OCI-LY3 (cell line): ENCODE results near the gene CERS3.

Experiments used
- H2AFZ ChIP-seq: fragments of 200-600, 300-600 bp; shearing (Covaris generic); 2 replicates; pipeline ENCODE4 v1.6.0; 2014; ENCODE audit warnings: antibody characterized with exemption, low read depth, low read length
- H3K27ac ChIP-seq: fragments of 200-600, 300-600 bp; sonication (generic); 2 replicates; pipeline ENCODE4 v1.5.1; 2014; ENCODE audit warnings: mild to moderate bottlenecking, low read length, moderate library complexity, mixed read lengths
- H3K27me3 ChIP-seq: fragments of 200-600, 300-600 bp; sonication (generic); 2 replicates; pipeline ENCODE4 v1.6.1; 2014; ENCODE audit warnings: low read depth, low read length, mixed read lengths
- H3K36me3 ChIP-seq: fragments of 200-600, 300-600 bp; sonication (generic); replicated peaks from 2 replicates; pipeline ENCODE3; 2014; ENCODE audit warnings: low read depth, low read length, mixed read lengths
- H3K4me1 ChIP-seq: fragments of 300-600, 200-600 bp; sonication (generic); 2 replicates; pipeline ENCODE4 v1.6.1; 2014; ENCODE audit warnings: low read length, mixed read lengths
- H3K4me2 ChIP-seq: fragments of 200-600, 300-600 bp; sonication (generic); 2 replicates; pipeline ENCODE4 v1.6.1; 2014; ENCODE audit warnings: low read length, mixed read lengths
- H3K4me3 ChIP-seq: fragments of 300-600, 200-600 bp; sonication (generic); 2 replicates; pipeline ENCODE4 v1.5.1; 2014; ENCODE audit warnings: antibody characterized with exemption, mild to moderate bottlenecking, low read length, moderate library complexity
- H3K79me2 ChIP-seq: fragments of 300-600, 200-600 bp; shearing (Covaris generic); 2 replicates; pipeline ENCODE4 v1.6.1; 2014; ENCODE audit warnings: mild to moderate bottlenecking, low read length, mixed read lengths
- H3K9ac ChIP-seq: fragments of 300-600, 200-600 bp; shearing (Covaris generic); 2 replicates; pipeline ENCODE4 v1.6.0; 2014; ENCODE audit warnings: mild to moderate bottlenecking, low read length, moderate library complexity
- H3K9me3 ChIP-seq: fragments of 200-600, 300-600 bp; shearing (Covaris generic); 2 replicates; pipeline ENCODE4 v1.6.1; 2014; ENCODE audit warnings: low read length, mixed read lengths; ENCODE audit not compliant: insufficient read depth
- H4K20me1 ChIP-seq: fragments of 200-600, 300-600 bp; sonication (generic); 2 replicates; pipeline ENCODE4 v1.6.1; 2016; ENCODE audit warnings: low read length, mixed read lengths; ENCODE audit not compliant: insufficient read depth
- CTCF ChIP-seq: fragments of 200-600, 300-600 bp; sonication (generic); IDR thresholded peaks from 2 replicates; pipeline ENCODE4 v1.5.1; 2014; ENCODE audit warnings: antibody characterized with exemption, low read length, low read depth
- EZH2phosphoT487 ChIP-seq: fragments of 200-600 bp; shearing (Covaris generic); IDR thresholded peaks from 2 replicates; pipeline ENCODE4 v1.6.1; 2018; ENCODE audit warnings: antibody characterized with exemption, mixed run types, low read depth

CERS3 gene

GRCh38 chr15:100528833-100529428, at the start of gene CERS3:
Gene CERS3 (minus strand): TSS chr15:100528950. CDS start chr15:100501849, 27,101 bp downstream.
- H3K27ac ChIP-seq = no peak within 1 kb of the TSS
- peaks cover 18% of the 10 kb centered on the region for H3K27me3 ChIP-seq
- TF ChIP-seq CTCF = no peak
- no peak within 1 kb of the TSS for H3K4me2 ChIP-seq
- no peaks in the 10 kb centered on the region for H3K9me3 ChIP-seq
- H3K4me3 ChIP-seq = no peak within 1 kb of the TSS
- no peak within 1 kb of the TSS for H3K9ac ChIP-seq
- H2AFZ ChIP-seq = no peak within 1 kb of the TSS
- H4K20me1 ChIP-seq = no peaks in the 10 kb centered on the region
- H3K79me2 ChIP-seq = no peaks in the 10 kb centered on the region
- H3K36me3 ChIP-seq = no peaks in the 10 kb centered on the region
- H3K4me1 ChIP-seq = no peaks in the 10 kb centered on the region

GRCh38 chr15:100573526-100573925, 44.8 kb upstream of the CERS3 start:
- Histone ChIP-seq H3K4me3 (no peak overlapping the region), H3K4me2 (no peak overlapping the region), H3K36me3 (peaks cover 22% of the 10 kb centered on the region), H3K9me3 (no peaks in the 10 kb centered on the region), H3K27ac (no peak overlapping the region), H3K79me2 (no peaks in the 10 kb centered on the region), H3K9ac (no peak overlapping the region), H2AFZ (no peak overlapping the region), H3K4me1 (no peaks in the 10 kb centered on the region), H4K20me1 (no peaks in the 10 kb centered on the region), H3K27me3 (no peaks in the 10 kb centered on the region)
- TF ChIP-seq EZH2phosphoT487 (no peak), CTCF (no peak)

GRCh38 chr15:100572362-100572983, 43.7 kb upstream of the CERS3 start:
- H2AFZ ChIP-seq = no peak overlapping the region
- peaks cover 27% of the 10 kb centered on the region for H3K36me3 ChIP-seq
- H3K27ac ChIP-seq = no peak overlapping the region
- H3K79me2 ChIP-seq = no peaks in the 10 kb centered on the region
- H4K20me1 ChIP-seq = no peaks in the 10 kb centered on the region
- H3K9me3 ChIP-seq = no peaks in the 10 kb centered on the region
- TF ChIP-seq EZH2phosphoT487 (no peak), CTCF (peak; percentile 63)
- H3K4me3 ChIP-seq = no peak overlapping the region
- H3K9ac ChIP-seq = no peak overlapping the region
- H3K27me3 ChIP-seq = no peaks in the 10 kb centered on the region
- H3K4me2 ChIP-seq = no peak overlapping the region
- H3K4me1 ChIP-seq = no peaks in the 10 kb centered on the region

GRCh38 chr15:100571592-100572167, 42.9 kb upstream of the CERS3 start:
- H3K36me3 ChIP-seq = peaks cover 27% of the 10 kb centered on the region
- H3K4me1 ChIP-seq = no peaks in the 10 kb centered on the region
- H3K27me3 ChIP-seq = no peaks in the 10 kb centered on the region
- no peak overlapping the region for H2AFZ ChIP-seq
- H3K4me3 ChIP-seq = no peak overlapping the region
- TF ChIP-seq EZH2phosphoT487 (no peak), CTCF (no peak)
- no peaks in the 10 kb centered on the region for H3K9me3 ChIP-seq
- no peaks in the 10 kb centered on the region for H3K79me2 ChIP-seq
- no peak overlapping the region for H3K9ac ChIP-seq
- no peaks in the 10 kb centered on the region for H4K20me1 ChIP-seq
- no peak overlapping the region for H3K4me2 ChIP-seq
- no peak overlapping the region for H3K27ac ChIP-seq
